Activated B cell treated with CpG ODN at 0.5 μM for 24 hours (primary cell): Measurements from ENCODE around the gene LARP1B. TPM values are rescaled to one million over a fixed set of nuclear protein-coding genes. Genes with fewer than 3 reads are reported as not detected.
"Not testable (repeated sequence)": the region's sequence is repeated elsewhere in the genome, so short reads cannot be mapped to it uniquely, and the experiment has no call there.

Source experiments
- ATAC-seq: fragments of 200-7000 bp; cut with Tn5 transposase; one replicate; pipeline ENCODE4 v1.10.0; 2021; ENCODE audit warnings: low read depth, mild to moderate bottlenecking, moderate library complexity
- CTCF ChIA-PET: fragments of 350-600 bp; sonication (Branson Sonifier 250); formaldehyde crosslinking; loops from one replicate; lab custom pipeline; 2021; ENCODE audit warnings: antibody characterized with exemption; lab: Charles Lee
- POLR2A ChIA-PET: fragments of 350-600 bp; sonication (Branson Sonifier 250); formaldehyde crosslinking; loops from one replicate; lab custom pipeline; 2021; ENCODE audit warnings: antibody characterized with exemption; lab: Charles Lee
- DNase-seq: peaks from one replicate; pipeline ENCODE4 v3.0.0; 2022
- H3K27ac Mint-ChIP-seq: one replicate; pipeline ENCODE4 v1.8.0; 2020; ENCODE audit warnings: mixed read lengths
- H3K27me3 Mint-ChIP-seq: one replicate; pipeline ENCODE4 v1.8.0; 2021; ENCODE audit warnings: mixed read lengths
- H3K36me3 Mint-ChIP-seq: one replicate; pipeline ENCODE4 v1.8.0; 2021; ENCODE audit warnings: low read depth, mixed read lengths
- H3K4me1 Mint-ChIP-seq: one replicate; pipeline ENCODE4 v1.8.0; 2021; ENCODE audit warnings: mixed read lengths
- H3K4me3 Mint-ChIP-seq: one replicate; pipeline ENCODE4 v1.8.0; 2020; ENCODE audit warnings: mild to moderate bottlenecking, mixed read lengths
- H3K9me3 Mint-ChIP-seq: one replicate; pipeline ENCODE4 v1.8.0; 2020; ENCODE audit warnings: mixed read lengths
- CTCF ChIP-seq: fragments of 200-600 bp; IDR thresholded peaks from one replicate; pipeline ENCODE4 v1.8.0; 2022; ENCODE audit warnings: antibody characterized with exemption, mild to moderate bottlenecking
- intact Hi-C: fragments of 100-400 bp; cut with micrococcal nuclease; formaldehyde crosslinking; loops from one replicate; pipeline ENCODE4 v1.15.1; 2024
- total RNA-seq: library from RNA; stranded (reverse); gene quantifications from 2 replicates; pipeline ENCODE4 v1.2.3, GENCODE V29; 2022

Gene LARP1B
- total RNA-seq, 1 donor from 2014 or later: 11.5 TPM

- Mint-ChIP-seq H3K9me3 (peaks cover 2% of the 10 kb centered on the region), H3K36me3 (no peaks in the 10 kb centered on the region), H3K4me1 (no peaks in the 10 kb centered on the region), H3K27ac (no peak overlapping the region), H3K27me3 (no peaks in the 10 kb centered on the region), H3K4me3 (no peak overlapping the region)
- ATAC-seq (no peak), DNase-seq (no peak)
- no peak for TF ChIP-seq CTCF
- ChIA-PET CTCF (no interaction called here), POLR2A (no interaction called here)
- intact Hi-C loops: no loop called here
Observed at GRCh38 chr4:128241981-128242380, 180.9 kb downstream of the LARP1B start.

- Mint-ChIP-seq H3K36me3 (no peaks in the 10 kb centered on the region), H3K4me3 (no peak overlapping the region), H3K9me3 (peaks cover 4% of the 10 kb centered on the region), H3K27ac (no peak overlapping the region), H3K4me1 (no peaks in the 10 kb centered on the region), H3K27me3 (no peaks in the 10 kb centered on the region)
- DNase-seq (no peak), ATAC-seq (no peak)
- intact Hi-C loops: no loop called here
- POLR2A ChIA-PET: no interaction called here
- CTCF ChIA-PET: no interaction called here
- TF ChIP-seq CTCF: no peak
Observed at GRCh38 chr4:128242601-128243000, 181.5 kb downstream of the LARP1B start.

GRCh38 chr4:128244379-128244778, 183.3 kb downstream of the LARP1B start:
- TF ChIP-seq CTCF: no peak
- DNase-seq: no peak
- intact Hi-C loops: no loop called here
- no peak for ATAC-seq
- no peaks in the 10 kb centered on the region for H3K27me3 Mint-ChIP-seq
- CTCF ChIA-PET: no interaction called here
- H3K4me3 Mint-ChIP-seq: no peak overlapping the region
- H3K9me3 Mint-ChIP-seq: peaks cover 13% of the 10 kb centered on the region
- no peak overlapping the region for H3K27ac Mint-ChIP-seq
- no peaks in the 10 kb centered on the region for H3K36me3 Mint-ChIP-seq
- POLR2A ChIA-PET: no interaction called here
- H3K4me1 Mint-ChIP-seq: no peaks in the 10 kb centered on the region

GRCh38 chr4:128245391-128245790, 184.3 kb downstream of the LARP1B start:
- POLR2A ChIA-PET, intact Hi-C loops, DNase-seq, H3K27me3 Mint-ChIP-seq, H3K4me1 Mint-ChIP-seq, H3K36me3 Mint-ChIP-seq, H3K4me3 Mint-ChIP-seq, ATAC-seq, CTCF ChIA-PET, H3K27ac Mint-ChIP-seq: not testable (repeated sequence)
- peaks cover 16% of the 10 kb centered on the region for H3K9me3 Mint-ChIP-seq

GRCh38 chr4:128247906-128248305, 186.8 kb downstream of the LARP1B start:
- no peak for TF ChIP-seq CTCF
- Mint-ChIP-seq H3K27ac (no peak overlapping the region), H3K4me3 (no peak overlapping the region), H3K4me1 (no peaks in the 10 kb centered on the region), H3K9me3 (peaks cover 17% of the 10 kb centered on the region), H3K27me3 (no peaks in the 10 kb centered on the region), H3K36me3 (no peaks in the 10 kb centered on the region)
- DNase-seq (no peak), ATAC-seq (no peak)
- ChIA-PET POLR2A (no interaction called here), CTCF (no interaction called here)
- intact Hi-C loops: no loop called here
